Rectal smooth muscle tissue (tissue), 1 donor: ENCODE results near the gene RAP1GDS1.
A peak's percentile ranks its signal among the peaks of the same experiment; 100 is the strongest.
"Not testable (repeated sequence)": the region's sequence is repeated elsewhere in the genome, so short reads cannot be mapped to it uniquely, and the experiment has no call there.

Source experiments
- H3K27ac ChIP-seq: one replicate; pipeline ENCODE4 v1.7.0; 2013; ENCODE audit warnings: low read depth, low read length, inconsistent platforms
- H3K27me3 ChIP-seq: one replicate; pipeline ENCODE4 v1.7.0; 2013; ENCODE audit warnings: low read length; ENCODE audit not compliant: control insufficient read depth, insufficient read depth
- H3K36me3 ChIP-seq: one replicate; pipeline ENCODE4 v1.7.0; 2013; ENCODE audit warnings: low read length; ENCODE audit not compliant: control insufficient read depth, insufficient read depth
- H3K4me1 ChIP-seq: one replicate; pipeline ENCODE4 v1.7.0; 2013; ENCODE audit warnings: low read length; ENCODE audit not compliant: control insufficient read depth, insufficient read depth
- H3K4me3 ChIP-seq: one replicate; pipeline ENCODE4 v1.7.0; 2013; ENCODE audit warnings: low read length
- H3K9ac ChIP-seq: one replicate; pipeline ENCODE4 v1.7.0; 2013; ENCODE audit warnings: low read length

Gene RAP1GDS1

DNA sequence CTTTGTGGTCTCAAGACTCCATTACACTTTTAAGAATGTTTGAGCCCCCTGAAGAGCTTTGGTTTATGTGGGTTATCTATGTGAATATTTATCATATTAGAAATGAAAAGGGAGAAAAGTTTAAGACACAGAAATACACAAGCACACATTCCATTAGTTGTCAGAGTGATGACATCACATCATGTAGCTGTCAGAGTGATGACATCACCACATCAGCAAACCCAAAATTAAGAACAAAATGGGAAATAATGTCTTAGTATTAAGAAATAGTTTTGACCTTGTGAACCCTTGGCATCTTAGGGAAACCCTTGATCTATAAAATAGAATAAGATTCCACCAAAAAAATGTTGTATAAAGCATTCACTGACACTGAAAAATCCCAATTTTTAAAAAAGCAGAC lies 201.3 kb downstream of the RAP1GDS1 start:
- H3K36me3 ChIP-seq: no peaks in the 10 kb centered on the region
- H3K4me1 ChIP-seq: peaks cover 3% of the 10 kb centered on the region
- H3K27ac ChIP-seq: no peak overlapping the region
- no peaks in the 10 kb centered on the region for H3K27me3 ChIP-seq
- H3K4me3 ChIP-seq: no peak overlapping the region
- H3K9ac ChIP-seq: no peak overlapping the region

DNA sequence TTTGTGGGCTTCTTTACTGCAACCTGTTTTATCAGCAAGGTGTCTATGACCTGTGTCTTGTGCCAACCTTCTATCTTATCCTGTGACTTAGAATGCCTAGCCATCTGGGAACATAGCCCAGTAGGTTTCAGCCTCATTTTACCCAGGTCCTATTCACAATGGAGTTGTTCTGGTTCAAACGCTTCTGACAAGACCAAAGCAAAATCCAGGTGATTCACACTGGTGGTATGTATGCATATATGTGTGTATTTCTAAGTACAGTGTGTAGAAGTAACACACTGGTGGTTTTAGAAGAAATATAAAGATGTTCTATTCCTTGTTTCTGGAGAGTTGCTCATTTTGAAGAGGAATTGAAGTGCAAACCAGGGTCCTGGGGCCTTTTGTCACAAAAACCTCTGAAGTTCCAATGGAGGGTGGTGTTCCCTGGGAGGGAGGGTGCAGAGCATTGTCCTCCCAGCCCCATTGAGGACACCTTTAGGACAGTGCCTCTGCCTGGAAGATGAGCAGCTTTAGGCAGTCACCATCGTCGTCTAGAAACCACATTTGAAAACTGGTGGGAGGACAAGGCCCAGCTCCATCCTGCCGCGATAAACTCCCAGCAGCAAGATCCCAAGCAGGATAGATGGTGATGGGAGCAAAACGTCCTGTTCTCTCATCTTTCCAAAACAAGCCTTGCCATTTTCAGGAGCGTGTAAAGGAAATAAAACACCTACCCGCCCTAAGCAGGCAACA lies 205.8 kb downstream of the RAP1GDS1 start:
- Histone ChIP-seq H3K36me3 (no peaks in the 10 kb centered on the region), H3K27ac (no peak overlapping the region), H3K4me3 (no peak overlapping the region), H3K27me3 (no peaks in the 10 kb centered on the region), H3K9ac (no peak overlapping the region), H3K4me1 (peaks cover 3% of the 10 kb centered on the region)

DNA sequence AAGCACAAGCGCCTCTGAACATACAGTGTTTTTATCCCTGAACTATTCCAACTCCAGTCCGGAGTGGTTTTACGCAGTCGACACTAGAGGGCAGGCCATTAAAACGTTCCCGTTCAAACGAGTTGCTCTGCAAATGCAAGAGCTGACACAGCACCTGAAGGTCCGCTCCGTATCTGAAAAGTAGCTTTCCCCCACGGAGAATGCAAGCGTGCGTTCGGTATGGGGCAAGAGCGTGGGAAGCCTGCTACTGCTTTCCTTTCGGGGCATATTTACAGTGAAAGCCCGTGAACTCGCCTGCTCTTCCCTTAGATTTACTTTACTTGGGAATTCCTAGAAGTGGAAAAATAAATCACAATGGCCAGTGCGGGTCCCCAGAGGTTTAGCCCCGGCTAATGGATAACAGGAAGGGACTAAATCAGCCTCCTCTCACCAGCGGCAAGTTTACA lies 206.5 kb downstream of the RAP1GDS1 start:
- H3K27ac ChIP-seq: no peak overlapping the region
- H3K27me3 ChIP-seq: no peaks in the 10 kb centered on the region
- peaks cover 3% of the 10 kb centered on the region for H3K4me1 ChIP-seq
- H3K36me3 ChIP-seq: no peaks in the 10 kb centered on the region
- H3K4me3 ChIP-seq: peak overlapping the region; percentile 60
- H3K9ac ChIP-seq: no peak overlapping the region

DNA sequence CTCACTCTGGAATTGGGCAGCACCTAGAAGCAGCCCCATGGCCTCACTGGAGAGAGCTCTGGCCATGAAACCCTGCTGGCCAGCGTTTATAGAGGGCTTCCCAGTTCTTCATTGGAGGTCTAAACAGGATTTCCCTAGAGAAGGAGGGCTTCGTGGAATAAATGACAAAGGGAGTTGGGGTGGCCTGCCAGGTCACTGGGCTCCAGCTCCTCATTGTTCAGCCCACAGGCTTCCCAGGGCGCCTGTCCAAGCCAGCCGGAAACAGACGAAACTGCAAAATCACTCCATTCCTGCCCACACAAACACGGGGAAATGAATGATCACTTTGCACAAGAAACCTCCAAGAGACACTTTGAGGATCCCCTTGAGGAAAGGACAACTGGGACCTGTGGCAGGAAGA lies 207.5 kb downstream of the RAP1GDS1 start:
- H3K4me3 ChIP-seq: no peak overlapping the region
- no peak overlapping the region for H3K27ac ChIP-seq

DNA sequence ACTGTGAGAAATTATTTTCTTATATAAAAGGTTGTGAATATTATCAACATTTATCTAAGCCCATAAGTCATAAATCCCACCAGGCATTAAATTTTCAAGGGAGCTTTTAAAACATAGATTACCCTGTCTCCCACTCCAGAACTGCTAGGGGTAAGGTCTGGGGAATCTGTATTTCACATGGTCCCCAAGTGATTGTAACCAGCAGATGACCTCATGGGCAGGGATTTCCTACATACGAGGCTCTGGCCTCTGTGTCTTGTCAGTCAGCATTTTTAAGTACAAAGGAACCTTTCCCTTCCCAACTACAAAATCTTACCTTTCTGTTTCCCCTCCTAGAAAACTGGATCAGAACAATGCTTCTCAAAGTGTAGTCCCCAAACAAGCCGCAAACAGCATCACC lies 208.6 kb downstream of the RAP1GDS1 start:
- Histone ChIP-seq H3K27ac (no peak overlapping the region), H3K27me3 (no peaks in the 10 kb centered on the region), H3K36me3 (no peaks in the 10 kb centered on the region), H3K4me1 (peaks cover 3% of the 10 kb centered on the region), H3K9ac (no peak overlapping the region), H3K4me3 (no peak overlapping the region)

More for the DNA sequence above, 207.5 kb downstream of the RAP1GDS1 start:
- H3K27me3 ChIP-seq: no peaks in the 10 kb centered on the region
- no peaks in the 10 kb centered on the region for H3K36me3 ChIP-seq
- no peak overlapping the region for H3K9ac ChIP-seq
- peaks cover 3% of the 10 kb centered on the region for H3K4me1 ChIP-seq

DNA sequence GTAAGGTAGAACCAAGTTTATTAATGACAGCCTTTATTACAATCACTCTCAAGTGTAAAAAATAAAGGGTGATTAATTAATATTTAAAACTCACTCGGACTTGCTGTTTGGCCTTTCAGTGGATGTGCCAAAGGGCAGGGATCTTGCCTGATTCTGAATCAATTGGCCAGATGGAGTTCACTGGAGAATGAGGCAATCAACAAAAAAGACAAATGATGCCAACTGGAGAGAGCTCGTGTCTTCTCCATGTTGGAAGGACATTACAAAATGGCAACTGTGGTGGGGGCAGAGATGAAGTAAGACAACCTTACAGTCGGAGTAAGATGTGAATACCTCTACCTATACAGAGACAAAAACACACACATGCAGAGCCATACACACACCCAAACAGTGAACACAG lies 209.2 kb downstream of the RAP1GDS1 start:
- no peak overlapping the region for H3K4me3 ChIP-seq
- no peak overlapping the region for H3K27ac ChIP-seq

DNA sequence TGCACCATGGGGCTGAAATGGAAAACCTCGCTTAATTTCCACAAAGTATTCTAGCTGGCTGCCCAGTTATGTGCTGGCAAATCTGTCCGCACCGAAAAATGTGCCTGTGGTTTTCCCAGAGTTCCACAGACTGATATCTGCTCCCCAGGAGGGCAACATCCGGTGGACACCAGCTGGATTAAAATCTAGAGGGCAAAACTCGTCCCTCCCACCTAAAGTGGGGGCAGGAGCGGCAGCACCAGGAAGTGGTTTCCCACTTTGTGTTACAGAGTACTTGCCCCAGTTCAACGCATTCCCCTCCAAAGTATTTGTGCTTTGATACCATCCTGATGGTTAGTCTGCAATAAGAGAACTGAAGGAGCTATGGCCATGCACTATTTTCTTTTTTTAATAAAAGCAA lies 209.6 kb downstream of the RAP1GDS1 start:
- Histone ChIP-seq H3K9ac (no peak overlapping the region), H3K4me3 (no peak overlapping the region), H3K27ac (no peak overlapping the region), H3K36me3 (no peaks in the 10 kb centered on the region), H3K4me1 (peaks cover 3% of the 10 kb centered on the region), H3K27me3 (no peaks in the 10 kb centered on the region)

More for the DNA sequence above, 209.2 kb downstream of the RAP1GDS1 start:
- H3K27me3 ChIP-seq: no peaks in the 10 kb centered on the region
- H3K36me3 ChIP-seq: no peaks in the 10 kb centered on the region
- peaks cover 3% of the 10 kb centered on the region for H3K4me1 ChIP-seq
- H3K9ac ChIP-seq: no peak overlapping the region

DNA sequence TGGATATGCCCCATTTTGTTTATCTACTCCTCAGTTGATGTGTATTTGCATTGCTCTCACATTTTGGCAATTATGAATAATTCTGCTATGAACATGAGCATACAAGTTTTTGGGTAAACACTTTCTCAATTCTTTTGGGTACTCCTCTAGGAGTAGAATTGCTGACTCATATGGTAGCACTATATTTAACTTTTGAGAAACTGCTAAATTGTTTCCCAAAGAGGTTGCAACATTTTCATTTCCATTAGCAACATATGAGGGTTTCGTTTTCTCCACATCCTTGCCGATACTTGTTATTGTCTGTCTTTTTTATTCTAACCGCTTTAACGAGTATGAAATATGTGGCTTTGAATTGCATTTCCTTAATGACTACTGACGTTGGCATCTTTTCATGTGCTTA lies 211.9 kb downstream of the RAP1GDS1 start:
- no peaks in the 10 kb centered on the region for H3K36me3 ChIP-seq
- H3K4me3 ChIP-seq: no peak overlapping the region
- H3K4me1 ChIP-seq: no peaks in the 10 kb centered on the region
- H3K9ac ChIP-seq: no peak overlapping the region
- H3K27ac ChIP-seq: no peak overlapping the region
- no peaks in the 10 kb centered on the region for H3K27me3 ChIP-seq

DNA sequence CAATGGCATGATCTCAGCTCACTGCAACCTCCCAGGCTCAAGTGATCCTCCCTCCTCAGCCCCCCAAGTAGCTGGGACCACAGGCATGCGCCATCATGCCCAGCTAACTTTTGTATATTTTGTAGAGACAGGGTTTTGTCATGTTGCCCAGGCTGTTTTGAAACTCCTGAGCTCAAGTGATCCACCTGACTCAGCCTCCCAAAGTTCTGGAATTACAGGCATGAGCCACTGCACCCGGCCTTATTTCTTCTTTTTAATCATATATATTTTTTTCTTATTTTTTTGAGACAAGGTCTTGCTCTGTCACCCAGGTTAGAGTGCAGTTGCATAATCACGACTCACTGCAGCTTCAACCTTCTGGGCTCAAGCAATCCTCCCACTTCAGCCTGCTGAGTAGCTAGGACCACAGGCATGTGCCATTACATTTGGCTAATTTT lies 213.2 kb downstream of the RAP1GDS1 start:
- Histone ChIP-seq H3K4me3 (no peak overlapping the region), H3K27me3 (no peaks in the 10 kb centered on the region), H3K4me1 (no peaks in the 10 kb centered on the region), H3K36me3 (no peaks in the 10 kb centered on the region), H3K27ac (no peak overlapping the region), H3K9ac (no peak overlapping the region)

DNA sequence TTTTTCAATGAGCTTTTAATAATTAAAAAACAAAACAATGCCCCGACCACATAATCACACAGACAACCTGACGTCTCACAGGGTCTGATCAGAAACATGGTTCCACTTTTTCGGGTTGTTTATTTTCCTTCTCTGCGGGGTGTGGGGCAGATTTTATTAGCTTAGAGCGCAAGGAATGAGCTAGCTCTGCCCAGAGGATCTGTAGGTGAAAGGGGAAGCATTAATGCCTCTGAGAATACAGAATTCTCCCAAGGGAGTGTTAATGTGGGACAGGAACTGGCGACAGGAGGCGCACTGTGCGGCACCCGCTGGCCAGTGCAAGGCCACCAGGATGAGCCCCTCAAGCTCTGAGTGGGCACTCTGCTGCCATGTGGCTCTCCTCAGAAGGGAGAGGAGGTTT lies 215.7 kb downstream of the RAP1GDS1 start:
- Histone ChIP-seq H3K4me3 (no peak overlapping the region), H3K36me3 (no peaks in the 10 kb centered on the region), H3K9ac (no peak overlapping the region), H3K4me1 (no peaks in the 10 kb centered on the region), H3K27me3 (no peaks in the 10 kb centered on the region), H3K27ac (no peak overlapping the region)

DNA sequence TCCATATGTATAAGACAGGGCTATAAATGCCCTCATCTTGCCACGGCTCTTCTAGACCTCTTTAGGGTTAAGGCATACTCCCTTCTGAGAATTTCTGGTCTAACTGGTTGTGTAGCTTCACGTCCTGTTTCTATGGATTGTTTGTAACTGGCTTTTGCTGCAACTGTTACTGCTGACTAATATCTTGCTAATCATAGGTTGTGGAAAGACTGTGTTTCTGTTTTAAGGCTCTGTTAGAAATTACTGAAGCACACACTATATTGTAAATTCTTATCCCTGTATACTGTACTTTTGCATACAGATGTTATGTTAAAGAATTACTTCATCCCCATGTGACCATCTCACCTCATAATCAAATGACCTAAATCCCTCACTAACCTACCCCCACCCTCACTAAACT lies 218.4 kb downstream of the RAP1GDS1 start:
- not testable (repeated sequence) for H3K4me1 ChIP-seq, H3K27ac ChIP-seq, H3K9ac ChIP-seq, H3K36me3 ChIP-seq, H3K4me3 ChIP-seq, H3K27me3 ChIP-seq

DNA sequence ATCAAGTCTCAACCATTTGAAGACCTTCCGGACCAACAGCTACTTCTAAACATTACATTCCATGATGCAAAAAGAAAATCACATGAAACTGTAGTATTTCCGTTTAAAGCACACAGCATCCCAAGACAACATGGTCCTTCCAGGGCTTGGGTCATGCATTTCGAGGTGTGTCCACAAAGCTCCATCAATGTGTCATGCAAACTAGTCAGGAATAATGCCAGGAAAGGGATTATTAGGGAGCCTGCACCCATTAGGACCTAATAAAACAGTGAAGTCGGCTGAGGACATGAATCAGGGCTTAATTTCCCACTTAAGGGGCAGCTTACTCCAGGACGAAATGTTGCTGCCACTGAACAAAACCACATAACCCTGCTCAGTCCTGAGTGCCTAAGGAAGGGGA lies 219.4 kb downstream of the RAP1GDS1 start:
- no peak overlapping the region for H3K27ac ChIP-seq
- H3K9ac ChIP-seq: no peak overlapping the region
- H3K27me3 ChIP-seq: no peaks in the 10 kb centered on the region

DNA sequence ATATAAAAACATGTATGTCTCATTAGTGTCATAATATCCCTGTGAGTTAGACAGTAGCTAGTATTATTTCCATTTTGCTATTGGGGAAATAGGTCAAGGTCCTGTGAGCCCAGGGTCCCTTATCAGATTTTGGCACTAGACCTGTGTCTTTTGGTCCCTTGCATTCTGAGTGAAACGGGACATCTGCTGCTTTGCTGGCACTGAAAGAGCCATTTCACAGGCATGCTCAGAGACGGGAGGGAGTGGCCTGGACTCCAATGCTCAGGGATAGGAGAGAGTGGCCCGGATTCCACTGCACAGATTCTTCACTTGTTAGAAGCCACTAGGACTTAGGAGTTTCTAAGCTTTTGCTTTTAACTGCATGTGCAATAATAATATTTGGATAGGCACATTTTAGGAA lies 220.0 kb downstream of the RAP1GDS1 start:
- Histone ChIP-seq H3K4me1 (no peaks in the 10 kb centered on the region), H3K27me3 (no peaks in the 10 kb centered on the region), H3K9ac (no peak overlapping the region), H3K27ac (no peak overlapping the region), H3K4me3 (no peak overlapping the region), H3K36me3 (no peaks in the 10 kb centered on the region)

More for the DNA sequence above, 219.4 kb downstream of the RAP1GDS1 start:
- Histone ChIP-seq H3K4me3 (no peak overlapping the region), H3K4me1 (no peaks in the 10 kb centered on the region), H3K36me3 (no peaks in the 10 kb centered on the region)
